ENCODE data around the gene TMEM87A. TPM values are rescaled to one million over a fixed set of nuclear protein-coding genes. Genes with fewer than 3 reads are reported as not detected.

TMEM87A gene
- total and polyA plus RNA-seq, 9 donors, result 31.4 to 74.3 (median 43.0) TPM

DNA sequence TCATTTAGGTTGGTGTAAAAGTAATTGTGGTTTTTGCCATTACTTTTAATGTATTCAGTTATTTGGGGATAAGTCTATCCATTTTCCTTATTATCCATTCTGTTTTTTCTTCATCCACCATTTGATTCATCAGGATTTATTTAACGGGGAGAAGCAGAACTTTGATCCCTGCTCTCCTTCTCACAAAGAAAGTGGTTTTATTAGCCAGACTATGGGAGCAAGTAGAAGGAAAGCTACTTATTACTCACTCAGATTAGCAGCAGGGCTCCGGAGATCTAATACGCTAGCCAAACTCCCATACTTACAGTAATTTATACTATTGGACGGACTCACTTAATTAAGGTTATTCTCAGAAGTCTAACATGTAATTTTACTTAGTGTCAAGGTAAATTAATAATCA lies 14.7 kb upstream of the TMEM87A start:
- TF ChIP-seq, protein P1, sequence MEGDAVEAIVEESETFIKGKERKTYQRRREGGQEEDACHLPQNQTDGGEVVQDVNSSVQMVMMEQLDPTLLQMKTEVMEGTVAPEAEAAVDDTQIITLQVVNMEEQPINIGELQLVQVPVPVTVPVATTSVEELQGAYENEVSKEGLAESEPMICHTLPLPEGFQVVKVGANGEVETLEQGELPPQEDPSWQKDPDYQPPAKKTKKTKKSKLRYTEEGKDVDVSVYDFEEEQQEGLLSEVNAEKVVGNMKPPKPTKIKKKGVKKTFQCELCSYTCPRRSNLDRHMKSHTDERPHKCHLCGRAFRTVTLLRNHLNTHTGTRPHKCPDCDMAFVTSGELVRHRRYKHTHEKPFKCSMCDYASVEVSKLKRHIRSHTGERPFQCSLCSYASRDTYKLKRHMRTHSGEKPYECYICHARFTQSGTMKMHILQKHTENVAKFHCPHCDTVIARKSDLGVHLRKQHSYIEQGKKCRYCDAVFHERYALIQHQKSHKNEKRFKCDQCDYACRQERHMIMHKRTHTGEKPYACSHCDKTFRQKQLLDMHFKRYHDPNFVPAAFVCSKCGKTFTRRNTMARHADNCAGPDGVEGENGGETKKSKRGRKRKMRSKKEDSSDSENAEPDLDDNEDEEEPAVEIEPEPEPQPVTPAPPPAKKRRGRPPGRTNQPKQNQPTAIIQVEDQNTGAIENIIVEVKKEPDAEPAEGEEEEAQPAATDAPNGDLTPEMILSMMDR (IDR thresholded peaks at IDR 0.05), result no peak
- TF ChIP-seq POLR2A (IDR thresholded peaks at IDR 0.05) (no peak), EP300 (IDR thresholded peaks at IDR 0.05) (no peak)
- Histone ChIP-seq H3K27ac (no peak overlapping the region), H3K4me1 (ENCODE audit: insufficient read depth) (no peaks in the 10 kb centered on the region), H3K27me3 (no peaks in the 10 kb centered on the region), H3K4me3 (no peak overlapping the region), H3K9me3 (no peaks in the 10 kb centered on the region), H3K36me3 (no peaks in the 10 kb centered on the region)
- WGBS, 3 donors, result 90 to 95% (median 94%) methylated on average over 4 of the region's 4 CpGs
- intact Hi-C loops (cut with DNase I), result no loop called here
- DNase-seq, result no peak

DNA sequence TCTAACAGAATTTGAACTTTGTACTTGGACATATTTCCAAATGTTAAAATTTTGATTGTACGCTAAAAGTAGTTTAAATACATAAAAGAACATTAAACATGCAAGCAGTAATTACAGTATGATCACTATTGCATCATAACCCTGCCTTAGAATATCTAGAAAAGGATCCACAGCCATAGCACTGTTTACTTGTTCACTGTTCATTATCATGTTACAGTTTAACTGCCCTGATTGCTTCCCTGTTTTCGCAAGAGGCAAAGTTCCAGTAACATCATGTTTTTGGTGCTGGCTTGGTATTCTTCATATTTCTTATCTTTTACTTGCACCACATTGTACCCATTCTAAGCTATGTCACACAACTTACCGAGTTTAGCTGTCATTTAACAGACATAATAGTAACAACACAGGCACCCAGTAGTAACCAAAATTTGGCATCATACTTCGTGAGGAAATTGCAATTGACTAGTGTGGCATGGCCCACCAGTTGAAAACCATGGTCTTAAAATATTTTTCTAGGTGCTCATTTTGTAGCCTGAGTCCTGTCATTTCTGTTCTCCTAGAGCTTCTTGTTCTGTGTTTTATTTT lies 13.3 kb upstream of the TMEM87A start:
- no peak overlapping the region for H3K27ac ChIP-seq
- no peaks in the 10 kb centered on the region for H3K27me3 ChIP-seq
- intact Hi-C loops (cut with DNase I), result no loop called here
- no peak for DNase-seq
- H3K9me3 ChIP-seq, result no peaks in the 10 kb centered on the region
- TF ChIP-seq, protein P1 (IDR thresholded peaks at IDR 0.05), result no peak
- TF ChIP-seq POLR2A (IDR thresholded peaks at IDR 0.05) (no peak), EP300 (IDR thresholded peaks at IDR 0.05) (no peak)
- no peak overlapping the region for H3K4me3 ChIP-seq
- 89 to 91% (median 90%) methylated on average over 4 of the region's 4 CpGs for WGBS, 3 donors
- no peaks in the 10 kb centered on the region for H3K4me1 ChIP-seq (ENCODE audit: insufficient read depth)
- H3K36me3 ChIP-seq, result no peaks in the 10 kb centered on the region

DNA sequence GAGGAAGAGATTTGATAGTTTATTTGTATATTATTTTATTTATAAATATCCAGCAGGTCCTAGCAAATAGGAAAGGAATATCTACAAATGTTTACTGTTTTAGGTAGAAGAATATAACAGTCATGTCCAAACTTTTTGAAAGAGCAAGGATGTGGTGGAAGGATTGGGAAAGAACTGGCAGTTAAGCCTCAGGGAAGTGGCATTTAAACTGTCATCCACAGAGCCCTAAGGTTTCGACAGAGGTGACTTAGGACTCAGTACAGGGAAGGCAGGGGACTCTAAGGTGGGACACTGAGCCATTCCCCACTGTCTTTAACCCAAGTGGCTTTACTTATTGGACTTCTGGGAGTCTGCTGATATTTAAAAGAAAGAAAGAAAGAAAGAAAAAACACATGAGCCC lies 11.8 kb upstream of the TMEM87A start:
- WGBS, 3 donors, result 91 to 97% (median 97%) methylated on average over 1 of the region's 1 CpG
- H3K27ac ChIP-seq, result no peak overlapping the region

DNA sequence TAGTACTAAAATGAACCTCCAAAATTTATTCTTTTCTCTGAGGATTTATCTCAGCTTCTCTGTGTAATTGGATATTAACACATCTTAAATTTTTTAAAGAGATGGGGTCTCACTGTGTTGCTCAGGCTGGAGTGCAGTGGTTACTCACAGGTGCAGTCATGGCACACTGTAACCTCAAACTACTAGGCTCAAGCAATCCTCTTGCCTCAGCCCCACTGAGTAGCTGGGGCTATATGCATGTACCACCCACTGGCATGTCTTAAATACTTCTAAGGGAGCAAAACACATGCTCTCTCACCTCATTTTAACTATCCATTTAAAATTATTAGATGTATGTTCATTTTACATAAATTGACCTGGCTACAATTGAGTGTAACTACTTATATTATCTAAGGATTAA lies 11.3 kb upstream of the TMEM87A start:
- TF ChIP-seq POLR2A (IDR thresholded peaks at IDR 0.05) (no peak), EP300 (IDR thresholded peaks at IDR 0.05) (no peak)
- TF ChIP-seq, protein P1 (IDR thresholded peaks at IDR 0.05), result no peak
- Histone ChIP-seq H3K9me3 (no peaks in the 10 kb centered on the region), H3K4me3 (no peak overlapping the region), H3K27ac (no peak overlapping the region), H3K27me3 (no peaks in the 10 kb centered on the region), H3K36me3 (no peaks in the 10 kb centered on the region), H3K4me1 (ENCODE audit: insufficient read depth) (no peaks in the 10 kb centered on the region)
- intact Hi-C loops (cut with DNase I), result no loop called here
- no peak for DNase-seq

More for the DNA sequence above, 11.8 kb upstream of the TMEM87A start:
- DNase-seq, result no peak
- Histone ChIP-seq H3K27me3 (no peaks in the 10 kb centered on the region), H3K9me3 (no peaks in the 10 kb centered on the region), H3K4me3 (no peak overlapping the region), H3K4me1 (ENCODE audit: insufficient read depth) (no peaks in the 10 kb centered on the region), H3K36me3 (no peaks in the 10 kb centered on the region)
- TF ChIP-seq, protein P1 (IDR thresholded peaks at IDR 0.05), result no peak
- TF ChIP-seq EP300 (IDR thresholded peaks at IDR 0.05) (no peak), POLR2A (IDR thresholded peaks at IDR 0.05) (no peak)
- intact Hi-C loops (cut with DNase I), result no loop called here

Measured in ovary (tissue), 9 donors.